ENCODE data around the gene C19orf12. TPM values are rescaled to one million over a fixed set of nuclear protein-coding genes. Genes with fewer than 3 reads are reported as not detected.

C19orf12 gene
- total RNA-seq, 1 donor from 2014 or later = 26.9 TPM

DNA sequence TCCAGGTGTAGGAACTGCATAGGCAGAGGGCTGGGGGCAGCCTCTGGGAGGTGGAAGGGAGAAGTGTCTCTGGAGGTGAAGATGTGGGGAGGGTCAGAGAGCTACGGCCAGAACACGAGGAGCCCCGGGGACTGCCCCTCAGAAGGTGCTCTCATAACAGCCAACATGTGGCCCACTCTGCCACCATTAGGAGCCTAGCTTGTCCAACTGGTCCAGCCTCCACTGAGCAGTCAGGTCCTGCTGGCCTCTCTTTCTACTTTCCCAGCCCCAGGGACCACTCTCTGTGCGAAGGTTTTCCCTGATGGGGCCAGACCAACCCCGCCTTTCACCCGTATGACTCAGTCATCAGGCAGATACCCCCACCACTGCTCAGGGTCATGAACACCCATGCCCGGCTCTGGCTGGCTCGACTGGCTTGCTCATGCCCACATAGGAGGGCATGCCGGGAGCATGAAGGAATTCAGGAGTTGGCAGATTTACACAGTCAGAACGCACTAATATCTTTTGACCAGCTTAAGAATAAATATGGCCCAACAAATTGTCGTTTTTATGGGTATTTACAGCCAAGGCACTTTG lies 37.5 kb upstream of the C19orf12 start:
- no peak overlapping the region for H3K27ac Mint-ChIP-seq
- H3K4me1 Mint-ChIP-seq = no peaks in the 10 kb centered on the region
- H3K36me3 Mint-ChIP-seq = no peaks in the 10 kb centered on the region
- H3K27me3 Mint-ChIP-seq (ENCODE audit: low read depth) = peaks cover 8% of the 10 kb centered on the region
- H3K4me3 Mint-ChIP-seq = no peak overlapping the region
- no peak for DNase-seq (ENCODE audit: low spot score in 2 of 2, unreplicated experiment in 2 of 2)
- TF ChIP-seq, protein P1, sequence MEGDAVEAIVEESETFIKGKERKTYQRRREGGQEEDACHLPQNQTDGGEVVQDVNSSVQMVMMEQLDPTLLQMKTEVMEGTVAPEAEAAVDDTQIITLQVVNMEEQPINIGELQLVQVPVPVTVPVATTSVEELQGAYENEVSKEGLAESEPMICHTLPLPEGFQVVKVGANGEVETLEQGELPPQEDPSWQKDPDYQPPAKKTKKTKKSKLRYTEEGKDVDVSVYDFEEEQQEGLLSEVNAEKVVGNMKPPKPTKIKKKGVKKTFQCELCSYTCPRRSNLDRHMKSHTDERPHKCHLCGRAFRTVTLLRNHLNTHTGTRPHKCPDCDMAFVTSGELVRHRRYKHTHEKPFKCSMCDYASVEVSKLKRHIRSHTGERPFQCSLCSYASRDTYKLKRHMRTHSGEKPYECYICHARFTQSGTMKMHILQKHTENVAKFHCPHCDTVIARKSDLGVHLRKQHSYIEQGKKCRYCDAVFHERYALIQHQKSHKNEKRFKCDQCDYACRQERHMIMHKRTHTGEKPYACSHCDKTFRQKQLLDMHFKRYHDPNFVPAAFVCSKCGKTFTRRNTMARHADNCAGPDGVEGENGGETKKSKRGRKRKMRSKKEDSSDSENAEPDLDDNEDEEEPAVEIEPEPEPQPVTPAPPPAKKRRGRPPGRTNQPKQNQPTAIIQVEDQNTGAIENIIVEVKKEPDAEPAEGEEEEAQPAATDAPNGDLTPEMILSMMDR (IDR thresholded peaks at IDR 0.05; ENCODE audit: unreplicated experiment) = no peak
- no peaks in the 10 kb centered on the region for H3K9me3 Mint-ChIP-seq

DNA sequence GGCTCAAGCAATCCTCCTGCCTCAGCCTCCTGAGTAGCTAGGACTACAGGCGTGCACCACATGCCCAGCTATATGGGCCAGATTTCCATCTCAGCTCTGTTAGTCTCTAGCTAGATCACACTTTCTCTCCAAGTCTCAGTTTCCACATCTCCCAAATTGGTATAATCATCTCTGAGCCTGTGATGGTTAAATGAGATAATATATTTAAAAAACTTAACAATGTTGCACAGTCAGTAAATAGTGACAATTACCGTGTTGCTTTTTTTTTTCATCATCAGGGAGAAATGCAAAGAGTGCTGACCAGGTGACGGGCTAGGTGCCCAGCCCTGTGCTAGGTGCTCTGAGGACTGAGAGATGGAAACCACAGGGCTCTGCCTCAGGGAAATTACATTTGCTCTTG lies 36.9 kb upstream of the C19orf12 start:
- Mint-ChIP-seq H3K9me3 (no peaks in the 10 kb centered on the region), H3K27me3 (ENCODE audit: low read depth) (peaks cover 8% of the 10 kb centered on the region), H3K27ac (no peak overlapping the region), H3K4me1 (no peaks in the 10 kb centered on the region), H3K4me3 (no peak overlapping the region), H3K36me3 (no peaks in the 10 kb centered on the region)
- TF ChIP-seq, protein P1 (IDR thresholded peaks at IDR 0.05; ENCODE audit: unreplicated experiment) = no peak
- no peak for DNase-seq (ENCODE audit: low spot score in 2 of 2, unreplicated experiment in 2 of 2)

- peaks cover 8% of the 10 kb centered on the region for H3K27me3 Mint-ChIP-seq (ENCODE audit: low read depth)
- no peaks in the 10 kb centered on the region for H3K36me3 Mint-ChIP-seq
Measured at GRCh38 chr19:29750001-29750400, 34.9 kb upstream of the C19orf12 start.

GRCh38 chr19:29748996-29749849 lies 34.2 kb upstream of the C19orf12 start:
- no peaks in the 10 kb centered on the region for H3K36me3 Mint-ChIP-seq
- H3K27ac Mint-ChIP-seq = no peak overlapping the region
- no peaks in the 10 kb centered on the region for H3K4me1 Mint-ChIP-seq
- H3K27me3 Mint-ChIP-seq (ENCODE audit: low read depth) = peaks cover 10% of the 10 kb centered on the region
- H3K9me3 Mint-ChIP-seq = no peaks in the 10 kb centered on the region
- H3K4me3 Mint-ChIP-seq = no peak overlapping the region
- TF ChIP-seq, protein P1 (IDR thresholded peaks at IDR 0.05; ENCODE audit: unreplicated experiment) = no peak
- no peak for DNase-seq (ENCODE audit: low spot score in 2 of 2, unreplicated experiment in 2 of 2)

More at GRCh38 chr19:29750001-29750400, 34.9 kb upstream of the C19orf12 start:
- H3K4me3 Mint-ChIP-seq = no peak overlapping the region
- H3K27ac Mint-ChIP-seq = no peak overlapping the region
- H3K9me3 Mint-ChIP-seq = no peaks in the 10 kb centered on the region
- TF ChIP-seq, protein P1 (IDR thresholded peaks at IDR 0.05; ENCODE audit: unreplicated experiment) = no peak
- H3K4me1 Mint-ChIP-seq = no peaks in the 10 kb centered on the region
- no peak for DNase-seq (ENCODE audit: low spot score in 2 of 2, unreplicated experiment in 2 of 2)

GRCh38 chr19:29745253-29745652 lies 30.2 kb upstream of the C19orf12 start:
- Mint-ChIP-seq H3K4me3 (no peak overlapping the region), H3K27me3 (ENCODE audit: low read depth) (peaks cover 12% of the 10 kb centered on the region), H3K4me1 (no peaks in the 10 kb centered on the region), H3K9me3 (no peaks in the 10 kb centered on the region), H3K27ac (no peak overlapping the region), H3K36me3 (no peaks in the 10 kb centered on the region)
- TF ChIP-seq, protein P1 (IDR thresholded peaks at IDR 0.05; ENCODE audit: unreplicated experiment) = no peak
- no peak for DNase-seq (ENCODE audit: low spot score in 2 of 2, unreplicated experiment in 2 of 2)
